Activated T-cell treated with anti-CD3 and anti-CD28 coated beads for 4 hours (primary cell): ENCODE data around the gene RNF25.

ENCODE experiments used
- DNase-seq: peaks from one replicate; pipeline ENCODE4 v3.0.0-alpha.2; 2020

The RNF25 gene

DNA sequence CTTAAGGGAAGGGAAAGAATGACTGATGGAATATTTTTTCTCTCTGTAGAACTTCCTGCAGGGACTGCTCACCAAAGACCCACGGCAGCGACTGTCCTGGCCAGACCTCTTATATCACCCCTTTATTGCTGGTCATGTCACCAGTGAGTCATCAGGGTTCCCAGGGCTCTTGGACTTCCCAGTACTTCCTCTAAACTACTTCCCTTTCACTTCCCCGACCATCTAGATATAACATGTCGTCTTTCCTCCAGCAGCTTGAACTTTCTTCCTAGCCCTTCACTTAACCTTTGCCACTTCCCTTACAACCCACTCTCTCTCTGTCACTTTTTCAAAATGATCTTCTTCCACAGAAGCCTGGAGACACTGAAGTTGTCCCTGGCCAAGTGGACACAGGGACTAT is 7.3 kb upstream of the RNF25 start:
- DNase-seq, result no peak

- no peak for DNase-seq
These were observed 627 bp downstream of the RNF25 start for GRCh38 chr2:218671097-218671653.

- DNase-seq, result no peak
These were observed 7.1 kb downstream of the RNF25 start for GRCh38 chr2:218664653-218665052.

DNA sequence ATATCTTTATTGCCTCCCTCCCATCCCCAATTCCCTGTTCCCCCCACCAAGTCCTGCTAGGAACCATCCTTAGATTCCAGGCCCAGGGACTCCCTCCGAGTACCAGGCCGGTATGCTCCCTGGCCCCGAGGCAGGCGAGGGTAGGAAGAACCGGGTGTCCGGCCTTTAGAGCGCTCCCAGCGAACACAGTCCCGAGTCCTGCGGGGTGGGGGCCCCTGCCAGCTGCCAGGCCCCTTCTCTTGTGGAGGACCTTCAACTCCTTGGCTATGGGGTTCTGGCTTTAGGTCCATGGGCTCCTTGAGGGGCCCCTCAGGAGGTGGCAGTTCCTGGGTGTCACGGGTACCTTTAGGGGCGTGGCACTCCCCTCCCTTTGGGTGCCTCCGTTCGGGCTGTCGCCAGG is 7.9 kb downstream of the RNF25 start:
- no peak for DNase-seq

DNA sequence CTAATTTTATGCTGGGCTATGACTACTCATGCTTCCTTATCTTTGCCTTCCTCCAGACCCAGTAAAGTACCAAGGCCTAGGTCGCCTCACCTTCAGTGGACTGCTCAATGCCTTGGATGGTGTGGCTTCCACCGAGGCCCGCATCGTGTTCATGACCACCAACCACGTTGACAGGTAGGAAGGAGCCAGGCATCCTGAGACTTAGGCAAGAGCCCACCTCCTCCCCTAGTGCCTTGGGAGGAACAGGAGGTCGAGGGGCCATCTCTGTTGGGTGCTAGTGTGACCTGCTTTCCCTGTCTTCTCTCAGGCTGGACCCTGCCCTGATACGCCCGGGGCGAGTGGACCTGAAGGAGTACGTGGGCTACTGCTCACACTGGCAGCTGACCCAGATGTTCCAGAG is 9.0 kb downstream of the RNF25 start:
- DNase-seq, result no peak

- no peak for DNase-seq
These were observed 9.4 kb downstream of the RNF25 start for GRCh38 chr2:218662377-218662776.

DNA sequence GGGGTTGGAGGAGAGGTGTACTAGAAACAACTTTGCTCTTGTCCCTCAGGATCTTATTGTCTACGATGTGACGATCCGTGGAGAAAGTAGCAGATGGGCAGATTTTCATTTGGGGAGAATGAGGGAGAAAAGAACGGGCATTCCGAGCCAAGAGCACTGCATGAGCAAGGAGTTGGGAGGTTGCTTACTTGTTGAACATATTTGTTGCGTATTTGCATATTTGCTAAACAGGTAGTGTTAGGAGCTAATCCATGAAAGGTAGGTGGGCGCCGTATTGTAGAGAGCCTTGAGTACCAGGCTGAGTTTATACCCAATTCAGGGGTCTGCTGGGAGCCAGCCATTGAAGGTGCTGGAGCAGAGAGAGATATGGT is 11.8 kb downstream of the RNF25 start:
- DNase-seq, result no peak

GRCh38 chr2:218659258-218659987 is 12.4 kb downstream of the RNF25 start, which contains the start of the genes BCS1L and ZNF142:
Gene BCS1L (plus strand): TSS chr2:218659683. CDS start chr2:218660988, 1,305 bp downstream.
Gene ZNF142 (minus strand): TSS chr2:218659623. CDS start chr2:218656429, 3,194 bp downstream.
- DNase-seq, result peak; percentile 94

- DNase-seq, result peak; percentile 19
These were observed 13.0 kb downstream of the RNF25 start for GRCh38 chr2:218658671-218659257.

GRCh38 chr2:218655751-218656150 is 16.1 kb downstream of the RNF25 start:
- no peak for DNase-seq

DNA sequence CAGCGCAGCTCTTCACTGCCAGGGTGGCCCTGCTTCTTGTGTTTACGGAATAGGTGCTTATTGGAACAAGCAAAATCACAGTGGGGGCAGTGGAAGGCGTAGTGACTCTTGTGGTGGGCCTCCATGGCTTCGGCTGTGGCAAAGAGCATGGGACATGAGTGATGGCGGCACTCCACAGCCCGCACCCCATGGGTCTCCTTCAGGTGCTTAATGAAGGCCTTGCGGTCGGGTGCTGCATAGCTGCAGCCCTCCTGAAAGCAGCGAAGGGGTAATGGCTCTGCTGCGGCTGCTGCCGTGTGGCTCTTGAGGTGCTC is 23.1 kb downstream of the RNF25 start:
- no peak for DNase-seq

DNA sequence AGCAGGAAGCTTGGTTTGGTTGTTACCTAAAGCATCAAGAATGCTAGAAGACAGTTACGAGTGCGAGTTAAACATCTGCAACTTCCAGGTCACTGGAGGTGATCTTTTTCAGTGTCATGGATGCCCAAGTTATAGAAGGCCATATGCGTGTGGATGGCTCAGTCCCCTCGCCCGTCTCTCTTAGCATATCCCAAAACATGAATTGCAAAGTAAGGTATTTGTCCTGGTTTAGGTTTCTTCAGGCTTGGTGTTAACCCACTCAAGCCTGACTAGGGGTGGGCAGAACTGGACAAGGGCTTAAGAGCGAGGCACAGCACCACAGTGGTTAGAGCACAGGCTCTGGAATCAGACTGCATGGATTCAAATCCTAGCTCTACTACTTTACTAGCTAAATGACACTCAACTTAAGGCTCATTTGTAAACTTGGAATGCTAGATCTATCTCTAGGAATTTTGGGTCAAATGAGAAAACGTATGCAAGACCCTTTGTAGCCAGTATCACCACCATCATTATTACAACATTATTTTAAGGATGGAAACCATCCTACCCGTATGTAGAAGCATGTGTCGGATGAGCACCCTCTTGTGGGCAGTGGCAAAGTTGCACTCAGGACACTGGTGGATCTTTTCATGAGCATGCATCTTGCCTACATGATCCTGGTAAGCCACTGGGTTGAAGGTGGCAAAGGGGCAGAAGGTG is 23.6 kb downstream of the RNF25 start:
- DNase-seq, result peak; percentile 39

- DNase-seq, result no peak
These were observed 26.7 kb downstream of the RNF25 start for GRCh38 chr2:218645126-218645525.

DNA sequence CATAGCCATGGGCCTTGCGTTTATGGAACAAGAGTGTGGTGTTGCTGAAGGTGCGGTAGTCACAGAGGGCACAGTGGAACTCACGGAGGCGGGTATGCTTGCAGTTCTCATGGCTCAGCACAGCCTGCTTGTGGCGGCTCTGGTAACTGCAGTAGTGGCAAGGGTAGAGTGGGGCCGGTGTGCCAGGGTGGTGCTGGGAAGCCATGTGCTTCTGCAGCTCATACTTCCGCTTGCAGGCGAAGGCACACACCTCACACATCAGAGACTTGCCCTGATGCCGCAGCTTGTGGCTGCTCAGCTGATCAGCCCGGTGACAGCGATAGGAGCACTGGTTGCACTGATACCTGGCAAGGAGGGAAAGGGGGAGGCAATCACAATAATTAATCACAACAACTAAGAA is 27.1 kb downstream of the RNF25 start:
- DNase-seq, result no peak

DNA sequence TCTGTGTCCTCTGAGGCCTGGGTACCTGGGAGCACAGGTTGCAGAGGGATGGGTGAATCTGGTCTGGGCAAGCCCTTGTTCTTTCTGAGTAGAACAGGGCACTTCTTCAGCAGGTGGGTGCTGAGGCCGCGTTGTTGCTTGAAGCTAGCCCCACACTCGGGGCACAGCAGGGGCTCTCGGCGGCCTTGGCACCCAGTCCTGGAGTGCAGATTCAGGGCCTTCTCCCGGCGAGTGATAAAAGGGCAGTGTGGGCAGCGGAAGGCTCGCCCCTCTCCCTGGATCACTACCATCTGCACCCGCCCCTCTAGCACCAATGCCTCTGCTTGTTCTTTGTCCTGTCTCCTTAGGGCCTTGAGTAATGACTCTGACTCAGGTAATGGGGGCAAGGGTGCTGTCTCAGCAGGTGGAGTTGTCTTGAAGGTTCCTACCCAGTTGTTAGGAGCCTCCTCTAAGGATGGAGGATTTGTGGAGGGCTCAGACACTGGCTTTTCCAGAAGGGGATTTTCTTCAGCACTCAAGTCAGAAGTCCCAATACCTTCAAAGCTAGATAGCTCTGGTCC is 28.0 kb downstream of the RNF25 start:
- DNase-seq, result no peak

GRCh38 chr2:218642786-218643185 is 29.0 kb downstream of the RNF25 start:
- no peak for DNase-seq

DNA sequence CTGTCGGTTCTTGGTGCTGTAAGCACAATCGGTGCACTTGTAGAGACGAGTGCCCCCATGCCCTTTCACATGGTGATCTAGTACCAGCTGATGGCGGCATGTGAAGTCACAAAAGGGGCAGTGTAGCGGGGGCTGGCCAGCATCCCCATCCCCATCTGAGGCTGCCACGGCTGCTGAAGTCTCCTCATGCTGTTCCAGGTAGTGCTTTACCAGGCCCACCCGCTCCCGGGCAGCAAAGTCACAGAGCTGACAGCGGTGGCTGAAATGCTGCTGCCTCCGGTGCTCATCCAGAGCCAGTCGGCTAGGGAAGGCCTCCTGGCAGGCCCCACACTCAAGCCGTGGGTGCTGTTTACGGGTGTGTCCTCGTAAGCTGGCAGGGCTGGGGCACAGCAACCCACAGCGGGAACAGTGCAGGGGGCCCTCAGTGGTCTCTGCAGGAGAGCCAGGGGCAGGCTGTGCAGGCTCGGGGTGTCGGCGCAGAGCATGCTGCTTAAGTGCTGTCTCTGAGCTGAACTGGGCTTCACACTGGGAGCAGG is 29.6 kb downstream of the RNF25 start:
- DNase-seq, result no peak

DNA sequence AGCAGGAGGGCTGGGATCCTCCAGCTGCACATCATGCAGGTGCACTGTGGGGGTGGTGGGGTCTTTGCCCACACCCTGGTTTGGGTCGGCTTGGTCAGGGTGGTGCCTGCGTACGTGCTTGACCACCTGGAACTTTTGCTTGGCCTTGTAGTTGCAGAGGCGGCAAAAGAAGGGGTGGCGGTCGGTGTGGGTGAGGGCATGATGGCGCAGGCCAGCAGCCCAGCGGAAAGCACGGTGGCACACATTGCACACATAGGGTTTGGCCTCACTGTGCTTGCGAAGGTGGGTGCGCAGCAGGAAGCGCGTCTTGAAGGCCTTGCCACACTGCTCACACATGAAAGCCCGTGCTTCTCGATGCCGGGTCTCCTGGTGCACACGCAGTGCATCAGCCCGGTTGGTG is 33.4 kb downstream of the RNF25 start:
- no peak for DNase-seq

DNA sequence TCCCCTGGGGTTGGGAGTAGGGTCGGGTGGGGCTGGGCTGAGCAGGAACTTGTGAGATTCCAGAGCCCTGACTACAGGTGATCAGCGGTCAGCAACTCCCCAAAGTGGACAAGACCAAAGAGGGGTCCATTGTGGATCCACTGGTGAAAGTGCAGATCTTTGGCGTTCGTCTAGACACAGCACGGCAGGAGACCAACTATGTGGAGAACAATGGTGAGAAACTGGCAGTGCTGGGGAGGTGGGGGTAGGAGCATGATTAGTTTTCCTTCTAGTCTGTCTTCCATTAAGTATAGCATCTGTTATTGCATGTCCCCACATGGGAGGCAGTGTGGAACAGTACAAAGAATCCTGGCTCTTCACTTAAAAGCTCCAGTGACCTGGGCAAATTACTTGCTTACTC is 36.1 kb downstream of the RNF25 start:
- DNase-seq, result no peak

GRCh38 chr2:218631837-218632236 is 40.0 kb downstream of the RNF25 start:
- DNase-seq, result no peak

- no peak for DNase-seq
These were observed 43.9 kb downstream of the RNF25 start for GRCh38 chr2:218627939-218628338.

DNA sequence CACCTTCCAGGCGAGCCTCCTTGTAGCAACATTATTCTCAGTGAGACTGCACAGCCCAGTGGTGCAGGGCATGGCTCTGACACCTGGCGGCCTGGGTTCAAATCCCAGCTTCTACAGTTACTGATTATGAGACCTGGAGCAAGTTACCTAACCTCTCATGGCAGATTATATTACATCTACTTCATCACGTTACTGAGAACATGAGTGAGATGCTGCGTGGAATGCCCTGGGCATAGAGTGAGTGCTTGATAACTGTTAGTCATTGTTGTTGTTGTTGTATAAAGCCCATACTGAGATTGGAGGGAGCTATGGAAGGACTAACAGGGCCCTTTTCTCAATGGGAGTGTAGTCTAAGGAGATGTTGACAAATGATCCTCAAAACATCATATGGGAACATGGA is 45.4 kb downstream of the RNF25 start:
- DNase-seq, result no peak

DNA sequence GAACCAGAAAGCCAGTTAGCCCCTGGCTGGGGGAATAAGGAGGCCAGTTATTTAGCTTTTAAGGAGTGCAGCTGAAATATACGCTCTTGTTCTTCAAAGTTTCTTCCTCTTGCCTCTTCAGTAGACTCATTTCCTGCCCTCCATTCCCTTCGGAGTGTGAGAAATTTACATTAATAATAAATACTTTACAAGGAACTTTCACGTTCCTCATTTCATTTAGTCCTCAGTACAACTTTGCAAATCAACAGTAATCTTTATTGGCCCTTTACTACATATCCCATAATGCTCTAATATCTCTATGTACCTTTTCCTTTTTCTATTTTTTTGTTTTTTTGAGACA is 48.5 kb downstream of the RNF25 start:
- no peak for DNase-seq
